HG03108 (cell line): Measurements from ENCODE around the gene SRBD1.

Source experiments
- ATAC-seq: cut with Tn5 transposase; IDR thresholded peaks from one replicate; pipeline ENCODE4 v1.9.1; 2021; ENCODE audit warnings: moderate library complexity; ENCODE audit not compliant: unreplicated experiment

SRBD1 gene

GRCh38 chr2:45477546-45477945, 133.5 kb downstream of the SRBD1 start:
- ATAC-seq, result no peak

GRCh38 chr2:45470531-45470930, 140.5 kb downstream of the SRBD1 start:
- no peak for ATAC-seq

GRCh38 chr2:45469314-45470099, 141.6 kb downstream of the SRBD1 start:
- ATAC-seq, result no peak

- ATAC-seq, result no peak
Measured at GRCh38 chr2:45468279-45468678, 142.8 kb downstream of the SRBD1 start.

- no peak for ATAC-seq
Measured at GRCh38 chr2:45466053-45466452, 145.0 kb downstream of the SRBD1 start.

- ATAC-seq, result no peak
Measured at GRCh38 chr2:45460825-45461224, 150.2 kb downstream of the SRBD1 start.

GRCh38 chr2:45459860-45460259, 151.2 kb downstream of the SRBD1 start:
- ATAC-seq, result no peak

GRCh38 chr2:45458909-45459563, 152.0 kb downstream of the SRBD1 start:
- ATAC-seq, result no peak

- ATAC-seq, result no peak
Measured at GRCh38 chr2:45457211-45457945, 153.7 kb downstream of the SRBD1 start.

- ATAC-seq, result no peak
Measured at GRCh38 chr2:45452866-45453265, 158.2 kb downstream of the SRBD1 start.

GRCh38 chr2:45450634-45451033, 160.4 kb downstream of the SRBD1 start:
- ATAC-seq, result no peak

- no peak for ATAC-seq
Measured at GRCh38 chr2:45448217-45448616, 162.8 kb downstream of the SRBD1 start.

- no peak for ATAC-seq
Measured at GRCh38 chr2:45446016-45446415, 165.1 kb downstream of the SRBD1 start.

- ATAC-seq, result no peak
Measured at GRCh38 chr2:45445037-45445436, 166.0 kb downstream of the SRBD1 start.

GRCh38 chr2:45443012-45443411, 168.1 kb downstream of the SRBD1 start:
- no peak for ATAC-seq

GRCh38 chr2:45442026-45442425, 169.0 kb downstream of the SRBD1 start:
- ATAC-seq, result no peak

GRCh38 chr2:45441571-45441970, 169.5 kb downstream of the SRBD1 start:
- ATAC-seq, result no peak

GRCh38 chr2:45439788-45440773, 171.0 kb downstream of the SRBD1 start:
- ATAC-seq, result peak; percentile 79

- no peak for ATAC-seq
Measured at GRCh38 chr2:45438872-45439665, 172.0 kb downstream of the SRBD1 start.

- no peak for ATAC-seq
Measured at GRCh38 chr2:45436456-45436855, 174.6 kb downstream of the SRBD1 start.
